SK-N-MC (cell line): ENCODE results near the gene ASB16.

ENCODE experiments used
- EZH2 ChIP-seq: fragments of 200-600 bp; sonication (generic); IDR thresholded peaks from one replicate; pipeline ENCODE4 v1.6.1; 2017; ENCODE audit warnings: antibody characterized with exemption
- FOXP2 ChIP-seq: optimal IDR thresholded peaks from 2 replicates; pipeline ENCODE3; 2011; ENCODE audit warnings: mild to moderate bottlenecking, moderate library complexity; ENCODE audit not compliant: insufficient read depth; ENCODE audit errors: extremely low read length, control extremely low read depth
- POLR2AphosphoS5 ChIP-seq: IDR thresholded peaks from 2 replicates; pipeline ENCODE4 v1.6.1; 2012; ENCODE audit warnings: mild to moderate bottlenecking, low read depth, low read length, borderline replicate concordance

- peak; percentile 21; the same call in 1 of the 2 replicates for TF ChIP-seq POLR2AphosphoS5
- TF ChIP-seq EZH2, result no peak
- no peak for TF ChIP-seq FOXP2
Measured at GRCh38 chr17:44171931-44172455, 1.5 kb downstream of the ASB16 start.
